IPS-20b (cell line): ENCODE data around the gene OR2A14.

Experiments
- H3K27ac ChIP-seq: one replicate; pipeline ENCODE4 v1.5.1; 2013; ENCODE audit warnings: low read length
- H3K27me3 ChIP-seq: 2 replicates; pipeline ENCODE4 v1.6.1; 2013; ENCODE audit warnings: mild to moderate bottlenecking, low read length, inconsistent platforms; ENCODE audit not compliant: insufficient read depth
- H3K36me3 ChIP-seq: 2 replicates; pipeline ENCODE4 v1.6.1; 2013; ENCODE audit warnings: low read depth, mild to moderate bottlenecking, inconsistent platforms, low read length, moderate library complexity; ENCODE audit not compliant: insufficient read depth
- H3K4me1 ChIP-seq: 2 replicates; pipeline ENCODE4 v1.6.1; 2013; ENCODE audit warnings: mild to moderate bottlenecking, control low read depth, inconsistent platforms, low read length, moderate library complexity; ENCODE audit not compliant: insufficient read depth
- H3K4me3 ChIP-seq: 2 replicates; pipeline ENCODE4 v1.5.1; 2013; ENCODE audit warnings: mild to moderate bottlenecking, low read length, inconsistent platforms
- H3K9ac ChIP-seq: 2 replicates; pipeline ENCODE4 v1.6.1; 2013; ENCODE audit warnings: low read depth, mild to moderate bottlenecking, inconsistent platforms, low read length, moderate library complexity
- H3K9me3 ChIP-seq: 2 replicates; pipeline ENCODE4 v1.6.1; 2013; ENCODE audit warnings: mild to moderate bottlenecking, low read depth, low read length, inconsistent platforms; ENCODE audit not compliant: insufficient read depth

The OR2A14 gene, protein sequence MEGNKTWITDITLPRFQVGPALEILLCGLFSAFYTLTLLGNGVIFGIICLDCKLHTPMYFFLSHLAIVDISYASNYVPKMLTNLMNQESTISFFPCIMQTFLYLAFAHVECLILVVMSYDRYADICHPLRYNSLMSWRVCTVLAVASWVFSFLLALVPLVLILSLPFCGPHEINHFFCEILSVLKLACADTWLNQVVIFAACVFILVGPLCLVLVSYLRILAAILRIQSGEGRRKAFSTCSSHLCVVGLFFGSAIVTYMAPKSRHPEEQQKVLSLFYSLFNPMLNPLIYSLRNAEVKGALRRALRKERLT

DNA sequence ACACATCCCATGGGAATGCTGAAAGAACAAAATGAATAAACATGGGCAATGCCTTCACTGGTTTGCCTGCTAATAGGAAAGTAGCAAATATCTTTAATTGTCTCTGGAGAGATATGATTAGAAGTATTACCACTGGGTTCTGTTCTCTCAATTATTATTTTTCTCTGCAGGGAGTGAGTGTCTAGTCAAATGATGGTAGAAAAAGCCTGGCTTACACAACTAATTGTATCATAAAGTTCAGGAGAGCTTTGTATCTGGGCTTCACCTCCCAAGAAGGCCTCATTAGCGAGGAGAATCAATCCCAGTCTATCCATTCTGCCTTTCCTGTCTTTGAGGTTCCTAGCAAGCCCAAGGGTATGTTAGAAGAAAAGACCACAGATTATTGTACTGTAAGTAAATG lies at the start of gene OR2A14:
Gene OR2A14 (plus strand): TSS at position 301 of the 400 bp plus-strand sequence. CDS start 5,937 bp downstream, outside the sequence.
- H3K9ac ChIP-seq: no peak within 1 kb of the TSS
- no peak within 1 kb of the TSS for H3K4me3 ChIP-seq
- H3K27me3 ChIP-seq: no peaks in the 10 kb centered on the region
- H3K9me3 ChIP-seq: no peaks in the 10 kb centered on the region
- H3K27ac ChIP-seq: no peak within 1 kb of the TSS
- no peaks in the 10 kb centered on the region for H3K4me1 ChIP-seq
- no peaks in the 10 kb centered on the region for H3K36me3 ChIP-seq

DNA sequence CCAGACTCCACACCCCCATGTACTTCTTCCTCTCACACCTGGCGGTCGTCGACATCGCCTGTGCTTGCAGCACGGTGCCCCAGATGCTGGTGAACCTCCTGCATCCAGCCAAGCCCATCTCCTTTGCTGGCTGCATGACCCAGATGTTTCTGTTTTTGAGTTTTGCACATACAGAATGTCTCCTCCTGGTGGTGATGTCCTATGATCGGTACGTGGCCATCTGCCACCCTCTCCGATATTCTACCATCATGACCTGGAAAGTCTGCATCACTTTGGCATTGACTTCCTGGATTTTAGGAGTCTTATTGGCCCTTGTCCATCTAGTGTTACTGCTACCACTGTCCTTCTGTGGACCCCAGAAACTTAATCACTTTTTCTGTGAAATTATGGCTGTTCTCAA lies 48.6 kb upstream of the OR2A14 start:
- no peaks in the 10 kb centered on the region for H3K36me3 ChIP-seq
- no peaks in the 10 kb centered on the region for H3K27me3 ChIP-seq
- H3K27ac ChIP-seq: no peak overlapping the region
- no peaks in the 10 kb centered on the region for H3K9me3 ChIP-seq
- no peak overlapping the region for H3K4me3 ChIP-seq
- H3K4me1 ChIP-seq: no peaks in the 10 kb centered on the region
- no peak overlapping the region for H3K9ac ChIP-seq

DNA sequence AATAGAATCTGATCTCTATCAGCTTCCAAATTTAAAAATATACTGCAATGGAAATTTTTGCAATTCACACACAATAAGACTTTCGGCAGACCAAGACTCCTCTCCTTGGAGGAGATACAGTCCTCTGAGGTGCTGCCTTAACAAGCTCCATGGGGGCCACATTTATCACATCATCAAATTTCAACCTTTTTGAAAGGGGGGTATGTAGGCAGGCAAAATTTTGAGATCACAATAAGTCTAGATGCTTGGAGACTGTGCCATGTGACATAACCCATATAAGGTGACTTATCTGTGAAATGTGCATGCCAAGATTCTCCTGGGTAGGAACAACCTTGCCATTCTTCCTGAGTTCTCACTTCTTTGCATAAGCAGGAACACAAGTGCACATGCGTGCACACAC lies 37.0 kb upstream of the OR2A14 start, which contains the start of gene OR2A12:
Gene OR2A12 (plus strand): TSS at position 301 of the 400 bp plus-strand sequence. CDS start 8,830 bp downstream, outside the sequence.
- Histone ChIP-seq H3K4me1 (no peaks in the 10 kb centered on the region), H3K36me3 (no peaks in the 10 kb centered on the region), H3K9me3 (no peaks in the 10 kb centered on the region), H3K9ac (no peak within 1 kb of the TSS), H3K27ac (no peak within 1 kb of the TSS), H3K27me3 (no peaks in the 10 kb centered on the region), H3K4me3 (no peak within 1 kb of the TSS)

DNA sequence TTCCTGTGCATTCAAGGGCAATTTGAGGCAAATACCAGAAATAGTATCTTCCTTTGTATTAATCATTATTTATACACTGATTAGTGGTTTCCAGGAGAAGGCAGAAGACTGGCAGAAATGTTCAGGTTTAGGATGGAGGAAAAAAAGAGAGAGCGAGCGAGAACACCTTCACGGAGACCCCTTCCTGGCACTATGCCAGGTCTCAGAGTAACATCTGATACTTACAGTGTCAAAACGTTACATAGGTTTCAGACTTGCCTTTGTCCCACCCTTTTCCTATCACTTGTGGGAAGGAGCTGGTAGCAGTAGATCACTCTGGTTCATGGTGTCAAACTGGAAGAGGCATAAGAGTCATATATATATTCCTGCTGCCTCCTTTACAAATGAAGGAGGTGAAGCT lies 36.2 kb upstream of the OR2A14 start:
- H3K4me3 ChIP-seq: no peak overlapping the region
- H3K27me3 ChIP-seq: no peaks in the 10 kb centered on the region
- no peak overlapping the region for H3K9ac ChIP-seq
- H3K27ac ChIP-seq: no peak overlapping the region
- H3K36me3 ChIP-seq: no peaks in the 10 kb centered on the region
- H3K9me3 ChIP-seq: no peaks in the 10 kb centered on the region
- H3K4me1 ChIP-seq: no peaks in the 10 kb centered on the region

DNA sequence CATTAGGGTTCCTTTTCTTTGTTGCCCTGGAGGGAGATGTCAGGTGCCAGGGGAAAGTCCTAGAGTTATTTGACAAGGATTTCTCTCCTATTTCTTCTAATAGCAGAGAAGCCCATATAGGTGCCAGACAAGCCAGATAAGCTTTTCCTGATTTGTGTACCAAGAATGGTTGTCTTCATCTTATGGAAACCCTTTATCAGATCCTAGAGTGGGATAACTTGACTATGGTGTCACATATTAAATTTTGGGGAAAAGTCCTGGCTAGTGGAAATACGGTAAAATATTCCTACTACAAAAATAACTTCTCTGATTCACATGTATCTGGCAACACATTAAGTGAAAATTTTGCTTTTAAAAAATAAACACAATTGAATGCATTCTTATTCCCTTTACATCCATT lies 35.7 kb upstream of the OR2A14 start:
- no peaks in the 10 kb centered on the region for H3K9me3 ChIP-seq
- no peak overlapping the region for H3K9ac ChIP-seq
- no peak overlapping the region for H3K4me3 ChIP-seq
- H3K27me3 ChIP-seq: no peaks in the 10 kb centered on the region
- no peaks in the 10 kb centered on the region for H3K36me3 ChIP-seq
- H3K4me1 ChIP-seq: no peaks in the 10 kb centered on the region
- H3K27ac ChIP-seq: no peak overlapping the region

DNA sequence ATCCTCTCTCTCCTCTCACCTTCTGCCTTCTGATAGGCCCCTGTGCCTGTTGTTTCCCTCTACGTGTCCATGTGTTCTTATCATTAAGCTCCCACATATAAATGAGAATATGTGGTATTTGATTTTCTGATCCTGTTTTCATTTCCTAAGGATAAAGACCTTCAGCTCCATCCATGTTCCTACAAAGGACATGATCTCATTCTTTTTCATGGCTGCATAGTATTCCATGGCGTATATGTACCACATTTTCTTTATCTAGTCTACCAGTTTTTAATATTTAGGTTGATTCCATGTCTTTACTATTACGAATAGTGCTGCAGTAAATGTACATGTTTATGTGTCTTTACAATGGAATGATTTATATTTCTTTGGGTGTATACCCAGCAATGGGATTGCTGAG lies 32.3 kb upstream of the OR2A14 start:
- Histone ChIP-seq H3K36me3 (no peaks in the 10 kb centered on the region), H3K9me3 (no peaks in the 10 kb centered on the region), H3K4me3 (no peak overlapping the region), H3K4me1 (no peaks in the 10 kb centered on the region), H3K27me3 (no peaks in the 10 kb centered on the region), H3K9ac (no peak overlapping the region), H3K27ac (no peak overlapping the region)

DNA sequence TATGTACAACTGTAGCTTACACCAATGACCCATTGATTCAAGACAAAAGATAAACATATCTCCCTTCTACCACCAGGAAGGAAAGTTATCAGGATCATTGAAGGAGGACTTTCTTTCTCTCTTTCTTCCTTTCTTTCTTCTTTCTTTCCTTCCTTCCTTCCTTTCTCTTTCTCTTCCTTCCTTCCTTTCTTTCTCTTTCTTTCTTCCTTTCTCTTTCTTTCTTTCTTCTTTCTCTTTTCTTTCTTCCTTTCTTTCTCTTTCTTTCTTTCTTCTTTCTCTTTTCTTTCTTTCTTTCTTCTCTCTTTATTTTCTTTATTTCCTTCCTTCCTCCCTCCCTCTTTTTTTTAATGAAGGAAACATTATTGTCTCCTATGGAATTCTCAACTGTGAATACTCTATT lies 24.2 kb upstream of the OR2A14 start:
- H3K36me3 ChIP-seq: no peaks in the 10 kb centered on the region
- no peaks in the 10 kb centered on the region for H3K27me3 ChIP-seq
- H3K4me1 ChIP-seq: no peaks in the 10 kb centered on the region
- H3K4me3 ChIP-seq: no peak overlapping the region
- no peak overlapping the region for H3K27ac ChIP-seq
- no peak overlapping the region for H3K9ac ChIP-seq
- H3K9me3 ChIP-seq: no peaks in the 10 kb centered on the region

DNA sequence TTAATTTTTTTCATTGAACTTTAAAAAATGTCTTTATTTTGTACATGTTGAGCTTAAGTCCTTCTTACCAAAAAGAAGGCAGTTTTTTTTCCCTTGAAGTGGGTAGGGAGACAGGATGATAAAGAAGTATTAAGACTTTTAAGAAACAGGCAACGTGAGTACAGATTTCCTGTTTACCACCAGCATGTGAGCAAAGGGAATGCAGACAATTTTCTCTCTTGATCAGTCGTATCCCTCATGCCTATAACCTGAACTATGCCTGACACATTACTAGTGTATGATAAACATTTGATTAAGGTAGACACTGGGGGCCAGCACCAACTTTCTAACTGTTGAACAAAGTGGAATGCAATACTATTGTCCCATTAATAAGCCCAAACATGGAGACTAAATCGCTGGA lies 22.4 kb upstream of the OR2A14 start:
- no peaks in the 10 kb centered on the region for H3K4me1 ChIP-seq
- no peaks in the 10 kb centered on the region for H3K27me3 ChIP-seq
- H3K27ac ChIP-seq: no peak overlapping the region
- no peaks in the 10 kb centered on the region for H3K9me3 ChIP-seq
- H3K4me3 ChIP-seq: no peak overlapping the region
- no peak overlapping the region for H3K9ac ChIP-seq
- H3K36me3 ChIP-seq: no peaks in the 10 kb centered on the region

DNA sequence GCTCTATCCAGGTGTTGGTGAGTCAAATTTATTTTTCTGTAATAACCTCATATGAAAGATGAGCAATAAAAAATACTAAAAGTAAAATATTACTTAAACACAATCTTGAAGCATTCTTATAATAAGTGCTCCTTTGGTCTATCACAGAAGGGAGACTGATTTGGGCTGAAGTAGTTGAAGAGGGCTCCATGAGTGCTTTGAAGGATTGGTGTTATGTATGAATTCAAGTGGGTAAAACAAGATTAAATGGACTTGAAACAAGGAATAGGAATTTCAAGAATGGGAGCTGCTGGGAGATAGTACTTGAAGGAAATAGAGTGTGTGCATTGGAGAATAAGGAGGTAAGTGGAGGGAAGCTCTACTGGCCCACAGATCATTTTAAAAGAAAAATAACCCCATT lies 20.9 kb upstream of the OR2A14 start:
- H3K4me3 ChIP-seq: no peak overlapping the region
- H3K27ac ChIP-seq: no peak overlapping the region
- no peaks in the 10 kb centered on the region for H3K36me3 ChIP-seq
- H3K27me3 ChIP-seq: no peaks in the 10 kb centered on the region
- H3K9ac ChIP-seq: no peak overlapping the region
- no peaks in the 10 kb centered on the region for H3K9me3 ChIP-seq
- no peaks in the 10 kb centered on the region for H3K4me1 ChIP-seq

DNA sequence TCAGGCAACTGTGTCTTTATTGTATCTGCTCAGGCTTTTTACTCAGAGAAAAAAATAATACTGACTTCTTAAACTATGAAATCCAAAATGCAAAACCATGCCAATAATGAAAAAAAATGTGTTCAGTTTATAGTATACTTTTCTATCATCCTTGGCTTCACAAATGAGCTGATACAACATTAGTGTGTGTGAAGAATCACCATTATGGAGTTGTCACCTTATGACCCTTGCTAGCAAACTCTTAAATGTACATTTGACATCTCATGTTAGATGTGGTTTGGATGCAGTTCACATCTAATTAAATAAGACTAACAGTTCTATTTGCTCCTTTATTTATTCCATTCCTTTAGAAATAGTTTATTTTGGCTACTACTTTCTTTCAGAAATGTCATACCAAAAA lies 17.8 kb upstream of the OR2A14 start:
- Histone ChIP-seq H3K27ac (no peak overlapping the region), H3K27me3 (no peaks in the 10 kb centered on the region), H3K4me1 (no peaks in the 10 kb centered on the region), H3K36me3 (no peaks in the 10 kb centered on the region), H3K9ac (no peak overlapping the region), H3K4me3 (no peak overlapping the region), H3K9me3 (no peaks in the 10 kb centered on the region)

DNA sequence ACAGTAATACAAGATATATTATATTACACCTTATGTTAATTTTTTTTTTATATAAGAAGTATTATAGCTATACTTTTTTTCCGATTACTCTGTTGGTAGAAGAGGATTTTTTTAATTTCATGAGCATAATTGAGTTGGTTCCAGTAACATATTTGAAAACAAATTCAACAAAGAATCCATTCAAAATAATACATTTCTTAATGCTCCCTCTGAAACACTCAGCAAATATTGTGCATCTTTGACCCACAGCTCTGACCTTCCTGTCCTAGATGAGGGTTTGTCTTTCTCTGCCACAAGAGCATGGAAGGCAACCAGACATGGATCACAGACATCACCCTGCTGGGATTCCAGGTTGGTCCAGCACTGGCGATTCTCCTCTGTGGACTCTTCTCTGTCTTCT lies 13.7 kb upstream of the OR2A14 start, which contains the start of gene OR2A2:
Gene OR2A2 (plus strand): TSS at position 301 of the 400 bp plus-strand sequence. CDS start 0 bp downstream, at position 301.
- no peaks in the 10 kb centered on the region for H3K36me3 ChIP-seq
- H3K9me3 ChIP-seq: no peaks in the 10 kb centered on the region
- no peak within 1 kb of the TSS for H3K4me3 ChIP-seq
- no peak within 1 kb of the TSS for H3K27ac ChIP-seq
- no peak within 1 kb of the TSS for H3K9ac ChIP-seq
- no peaks in the 10 kb centered on the region for H3K4me1 ChIP-seq
- no peaks in the 10 kb centered on the region for H3K27me3 ChIP-seq

DNA sequence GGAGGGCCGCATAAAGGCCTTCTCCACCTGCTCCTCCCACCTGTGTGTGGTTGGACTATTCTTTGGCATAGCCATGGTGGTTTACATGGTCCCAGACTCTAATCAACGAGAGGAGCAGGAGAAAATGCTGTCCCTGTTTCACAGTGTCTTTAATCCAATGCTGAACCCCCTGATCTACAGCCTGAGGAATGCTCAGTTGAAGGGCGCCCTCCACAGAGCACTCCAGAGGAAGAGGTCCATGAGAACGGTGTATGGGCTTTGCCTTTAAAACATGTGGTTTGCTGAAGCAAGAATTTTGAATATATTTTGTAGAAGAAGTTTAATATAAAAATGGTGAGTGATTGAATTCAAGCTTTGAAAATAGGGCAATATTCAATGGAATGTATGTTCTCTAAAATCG lies 12.7 kb upstream of the OR2A14 start:
- no peaks in the 10 kb centered on the region for H3K36me3 ChIP-seq
- no peak overlapping the region for H3K9ac ChIP-seq
- no peaks in the 10 kb centered on the region for H3K4me1 ChIP-seq
- no peak overlapping the region for H3K27ac ChIP-seq
- H3K27me3 ChIP-seq: no peaks in the 10 kb centered on the region
- H3K9me3 ChIP-seq: no peaks in the 10 kb centered on the region
- no peak overlapping the region for H3K4me3 ChIP-seq
